Loucy (cell line): ENCODE data around the gene LYRM4.

ENCODE experiments used
- EZH2phosphoT487 ChIP-seq: fragments of 200-600 bp; IDR thresholded peaks from 2 replicates; pipeline ENCODE4 v1.6.1; 2018; ENCODE audit warnings: antibody characterized with exemption, mild to moderate bottlenecking, moderate library complexity, borderline replicate concordance
- TF ChIP-seq, protein P1 (sequence below): fragments of 200-600 bp; sonication (generic); conservative IDR thresholded peaks from 2 replicates; pipeline ENCODE4 v1.5.1; 2014; ENCODE audit warnings: mild to moderate bottlenecking, antibody characterized with exemption, low read length

DNA sequence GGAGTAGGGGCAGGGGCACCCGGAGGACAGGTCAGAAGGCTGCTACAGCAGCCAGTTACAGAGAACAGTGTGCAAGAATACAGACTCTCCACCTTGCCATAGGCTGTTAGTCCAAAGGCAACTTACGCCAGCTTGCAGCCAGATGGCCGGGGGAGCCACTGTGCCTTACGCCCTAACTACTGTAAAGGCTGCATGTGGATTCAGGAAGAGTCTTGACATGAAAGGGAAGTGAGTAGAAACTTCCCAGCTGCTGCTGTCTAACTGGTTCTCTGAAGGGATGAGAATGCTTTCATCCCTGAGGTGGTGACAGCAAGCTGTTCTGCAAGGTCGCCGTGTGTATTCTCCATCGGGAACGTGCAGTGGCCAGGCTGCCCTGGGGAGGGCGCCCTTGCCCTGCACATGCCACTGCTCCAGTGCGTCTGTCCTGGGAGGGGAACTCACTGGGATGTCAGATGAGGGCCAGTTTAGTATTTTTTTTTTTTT, 46.1 kb downstream of the LYRM4 start:
- TF ChIP-seq, protein P1, sequence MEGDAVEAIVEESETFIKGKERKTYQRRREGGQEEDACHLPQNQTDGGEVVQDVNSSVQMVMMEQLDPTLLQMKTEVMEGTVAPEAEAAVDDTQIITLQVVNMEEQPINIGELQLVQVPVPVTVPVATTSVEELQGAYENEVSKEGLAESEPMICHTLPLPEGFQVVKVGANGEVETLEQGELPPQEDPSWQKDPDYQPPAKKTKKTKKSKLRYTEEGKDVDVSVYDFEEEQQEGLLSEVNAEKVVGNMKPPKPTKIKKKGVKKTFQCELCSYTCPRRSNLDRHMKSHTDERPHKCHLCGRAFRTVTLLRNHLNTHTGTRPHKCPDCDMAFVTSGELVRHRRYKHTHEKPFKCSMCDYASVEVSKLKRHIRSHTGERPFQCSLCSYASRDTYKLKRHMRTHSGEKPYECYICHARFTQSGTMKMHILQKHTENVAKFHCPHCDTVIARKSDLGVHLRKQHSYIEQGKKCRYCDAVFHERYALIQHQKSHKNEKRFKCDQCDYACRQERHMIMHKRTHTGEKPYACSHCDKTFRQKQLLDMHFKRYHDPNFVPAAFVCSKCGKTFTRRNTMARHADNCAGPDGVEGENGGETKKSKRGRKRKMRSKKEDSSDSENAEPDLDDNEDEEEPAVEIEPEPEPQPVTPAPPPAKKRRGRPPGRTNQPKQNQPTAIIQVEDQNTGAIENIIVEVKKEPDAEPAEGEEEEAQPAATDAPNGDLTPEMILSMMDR = peak; percentile 81
- TF ChIP-seq EZH2phosphoT487 = no peak
